Endodermal cell (in vitro differentiated cells): ENCODE measurements around the gene AIP. TPM values are rescaled to one million over a fixed set of nuclear protein-coding genes. Genes with fewer than 3 reads are reported as not detected.

Experiments
- DNase-seq: peaks from one replicate; pipeline ENCODE4 v3.0.0-alpha.2; 2017
- H3K27ac ChIP-seq: 2 replicates; pipeline ENCODE4 v1.5.1; 2013; ENCODE audit warnings: mild to moderate bottlenecking, low read depth, low read length, moderate library complexity
- H3K27me3 ChIP-seq: 2 replicates; pipeline ENCODE4 v1.6.1; 2013; ENCODE audit warnings: mild to moderate bottlenecking, low read length, moderate library complexity; ENCODE audit not compliant: insufficient read depth, control insufficient read depth, poor library complexity, severe bottlenecking
- H3K36me3 ChIP-seq: 2 replicates; pipeline ENCODE4 v1.7.0; 2013; ENCODE audit warnings: mild to moderate bottlenecking, low read length, moderate library complexity; ENCODE audit not compliant: control insufficient read depth, insufficient read depth
- H3K4me1 ChIP-seq: one replicate; pipeline ENCODE4 v1.7.0; 2013; ENCODE audit warnings: low read length; ENCODE audit not compliant: control insufficient read depth, insufficient read depth
- H3K4me3 ChIP-seq: 2 replicates; pipeline ENCODE4 v1.5.1; 2013; ENCODE audit warnings: mild to moderate bottlenecking, low read length, moderate library complexity
- H3K9ac ChIP-seq: 2 replicates; pipeline ENCODE4 v1.6.1; 2013; ENCODE audit warnings: mild to moderate bottlenecking, low read length, moderate library complexity; ENCODE audit not compliant: poor library complexity, severe bottlenecking; ENCODE audit errors: extremely low read depth
- H3K9me3 ChIP-seq: 2 replicates; pipeline ENCODE4 v1.6.1; 2013; ENCODE audit warnings: mild to moderate bottlenecking, low read length, moderate library complexity; ENCODE audit not compliant: control insufficient read depth
- H3K27ac Mint-ChIP-seq: 2 replicates; pipeline ENCODE4 v1.8.0; 2020; ENCODE audit warnings: mixed read lengths
- H3K27me3 Mint-ChIP-seq: 2 replicates; pipeline ENCODE4 v1.8.0; 2021; ENCODE audit warnings: mild to moderate bottlenecking, mixed read lengths; ENCODE audit not compliant: insufficient read depth
- H3K36me3 Mint-ChIP-seq: 2 replicates; pipeline ENCODE4 v1.8.0; 2020; ENCODE audit warnings: low read depth, mixed read lengths
- H3K4me1 Mint-ChIP-seq: 2 replicates; pipeline ENCODE4 v1.8.0; 2020; ENCODE audit warnings: mixed read lengths
- H3K4me3 Mint-ChIP-seq: 2 replicates; pipeline ENCODE4 v1.8.0; 2020; ENCODE audit warnings: mild to moderate bottlenecking, moderate library complexity, mixed read lengths
- H3K9me3 Mint-ChIP-seq: 2 replicates; pipeline ENCODE4 v1.8.0; 2020; ENCODE audit warnings: mild to moderate bottlenecking, mixed read lengths
- WGBS, 2 experiments: methylation state at CpG; one replicate each; pipeline versions ENCODE4 v1.1.5 to v1.1.7; 2013; ENCODE audit warnings: missing lambda C conversion rate in 2 of 2, mixed read lengths in 1 of 2; ENCODE audit not compliant: insufficient coverage in 1 of 2, insufficient read length in 1 of 2; 5-methylcytosine and 5-hydroxymethylcytosine counted together
- total RNA-seq, 2 donors: library from RNA; stranded (reverse); fragmentation: NEBNext Ultra II Directional in 1 of 2; extraction: Animal tissue kit (Norgen Biotek cat#: 25700) in 1 of 2; gene quantifications; 2 replicates in 1 of 2; 3 replicates in 1 of 2; pipeline ENCODE4 v1.2.1, GENCODE V29; 2021
- TF ChIP-seq, protein P1 (sequence below): fragments of 200-600 bp; sonication (generic); conservative IDR thresholded peaks from 2 replicates; pipeline ENCODE4 v1.5.0; 2021; ENCODE audit warnings: antibody characterized with exemption, mild to moderate bottlenecking

AIP gene
- total RNA-seq, 2 donors from 2014 or later: 27.6 to 33.8 TPM

DNA sequence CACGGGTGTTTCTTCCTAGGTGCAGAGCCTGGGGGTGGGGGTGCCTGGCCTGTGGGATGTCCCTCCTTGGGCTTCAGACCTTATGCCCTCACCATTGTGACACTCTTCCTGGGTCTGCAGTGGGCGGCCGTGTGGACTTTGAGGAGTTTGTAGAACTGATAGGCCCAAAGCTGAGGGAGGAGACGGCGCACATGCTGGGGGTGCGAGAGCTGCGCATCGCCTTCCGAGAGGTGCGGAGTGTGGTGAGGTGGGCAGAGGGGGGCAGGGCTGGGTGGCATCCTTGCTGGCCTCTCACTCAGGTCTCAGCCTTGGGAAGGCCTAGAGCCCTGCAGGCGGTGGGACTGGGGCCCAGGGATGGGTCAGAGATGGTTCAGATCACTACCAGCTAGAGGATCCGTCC is 25.4 kb upstream of the AIP start:
- H3K4me3 Mint-ChIP-seq: no peak overlapping the region
- no peaks in the 10 kb centered on the region for H3K36me3 ChIP-seq
- DNase-seq: no peak
- 87 to 93% methylated on average over 9 to 12 of the region's 12 CpGs for WGBS, 2 experiments
- no peaks in the 10 kb centered on the region for H3K4me1 Mint-ChIP-seq
- H3K4me1 ChIP-seq: no peaks in the 10 kb centered on the region
- H3K27ac ChIP-seq: no peak overlapping the region
- peaks cover 8% of the 10 kb centered on the region for H3K27me3 Mint-ChIP-seq
- TF ChIP-seq, protein P1, sequence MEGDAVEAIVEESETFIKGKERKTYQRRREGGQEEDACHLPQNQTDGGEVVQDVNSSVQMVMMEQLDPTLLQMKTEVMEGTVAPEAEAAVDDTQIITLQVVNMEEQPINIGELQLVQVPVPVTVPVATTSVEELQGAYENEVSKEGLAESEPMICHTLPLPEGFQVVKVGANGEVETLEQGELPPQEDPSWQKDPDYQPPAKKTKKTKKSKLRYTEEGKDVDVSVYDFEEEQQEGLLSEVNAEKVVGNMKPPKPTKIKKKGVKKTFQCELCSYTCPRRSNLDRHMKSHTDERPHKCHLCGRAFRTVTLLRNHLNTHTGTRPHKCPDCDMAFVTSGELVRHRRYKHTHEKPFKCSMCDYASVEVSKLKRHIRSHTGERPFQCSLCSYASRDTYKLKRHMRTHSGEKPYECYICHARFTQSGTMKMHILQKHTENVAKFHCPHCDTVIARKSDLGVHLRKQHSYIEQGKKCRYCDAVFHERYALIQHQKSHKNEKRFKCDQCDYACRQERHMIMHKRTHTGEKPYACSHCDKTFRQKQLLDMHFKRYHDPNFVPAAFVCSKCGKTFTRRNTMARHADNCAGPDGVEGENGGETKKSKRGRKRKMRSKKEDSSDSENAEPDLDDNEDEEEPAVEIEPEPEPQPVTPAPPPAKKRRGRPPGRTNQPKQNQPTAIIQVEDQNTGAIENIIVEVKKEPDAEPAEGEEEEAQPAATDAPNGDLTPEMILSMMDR: no peak
- H3K9me3 ChIP-seq: no peaks in the 10 kb centered on the region
- no peaks in the 10 kb centered on the region for H3K36me3 Mint-ChIP-seq
- no peaks in the 10 kb centered on the region for H3K9me3 Mint-ChIP-seq
- no peak overlapping the region for H3K27ac Mint-ChIP-seq
- no peak overlapping the region for H3K9ac ChIP-seq
- H3K4me3 ChIP-seq: no peak overlapping the region
- H3K27me3 ChIP-seq: no peaks in the 10 kb centered on the region

DNA sequence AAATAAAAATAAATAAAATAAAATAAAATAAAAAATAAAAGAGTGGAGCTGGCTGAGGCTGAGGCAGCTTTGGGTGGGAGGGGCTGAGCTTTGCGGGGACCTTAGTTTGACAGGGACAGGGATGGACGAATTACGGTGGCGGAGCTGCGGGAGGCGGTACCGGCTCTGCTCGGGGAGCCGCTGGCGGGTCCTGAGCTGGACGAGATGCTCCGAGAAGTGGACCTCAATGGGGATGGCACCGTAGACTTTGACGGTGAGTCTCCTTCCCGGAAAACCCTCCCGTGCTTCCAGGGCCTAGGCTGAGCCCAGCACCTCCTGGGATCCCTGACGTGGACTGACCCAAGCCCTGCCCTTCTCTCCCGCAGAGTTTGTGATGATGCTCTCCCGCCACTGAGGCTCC is 24.6 kb upstream of the AIP start:
- H3K36me3 Mint-ChIP-seq: no peaks in the 10 kb centered on the region
- H3K4me1 ChIP-seq: no peaks in the 10 kb centered on the region
- no peak overlapping the region for H3K9ac ChIP-seq
- peaks cover 8% of the 10 kb centered on the region for H3K27me3 Mint-ChIP-seq
- H3K36me3 ChIP-seq: no peaks in the 10 kb centered on the region
- H3K27ac ChIP-seq: no peak overlapping the region
- no peaks in the 10 kb centered on the region for H3K9me3 Mint-ChIP-seq
- H3K4me3 ChIP-seq: no peak overlapping the region
- WGBS, 2 experiments: 94 to 96% methylated on average over 15 to 19 of the region's 19 CpGs
- no peaks in the 10 kb centered on the region for H3K9me3 ChIP-seq
- H3K4me1 Mint-ChIP-seq: no peaks in the 10 kb centered on the region
- no peak overlapping the region for H3K4me3 Mint-ChIP-seq
- TF ChIP-seq, protein P1: no peak
- no peak overlapping the region for H3K27ac Mint-ChIP-seq
- no peaks in the 10 kb centered on the region for H3K27me3 ChIP-seq
- DNase-seq: no peak

DNA sequence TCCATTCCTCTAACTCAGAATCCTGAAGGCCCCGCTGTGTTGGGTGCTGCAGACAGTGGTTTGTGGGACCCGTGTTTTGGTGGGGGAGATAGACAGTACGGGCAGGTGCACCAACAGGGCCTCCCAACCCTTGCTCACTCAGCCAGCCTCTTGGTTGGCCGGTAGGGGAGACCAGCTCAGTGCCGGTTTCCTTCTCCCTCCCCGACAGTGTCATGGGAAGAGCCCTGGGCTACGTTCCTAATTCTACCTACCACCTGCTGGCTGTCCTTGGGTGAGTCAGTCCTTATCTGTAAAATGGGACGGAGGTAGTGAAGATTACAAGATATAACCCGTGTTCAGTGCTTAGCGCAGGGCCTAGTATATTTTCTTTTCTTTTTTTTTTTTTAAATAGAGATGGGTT is 19.6 kb upstream of the AIP start:
- H3K4me1 ChIP-seq: no peaks in the 10 kb centered on the region
- Mint-ChIP-seq H3K4me1 (peaks cover 6% of the 10 kb centered on the region), H3K36me3 (peaks cover 4% of the 10 kb centered on the region), H3K9me3 (no peaks in the 10 kb centered on the region), H3K4me3 (no peak overlapping the region), H3K27me3 (peaks cover 5% of the 10 kb centered on the region), H3K27ac (no peak overlapping the region)
- no peaks in the 10 kb centered on the region for H3K36me3 ChIP-seq
- WGBS, 2 experiments: 85 to 98% methylated on average over 7 to 10 of the region's 10 CpGs
- H3K9ac ChIP-seq: no peak overlapping the region
- H3K4me3 ChIP-seq: no peak overlapping the region
- no peaks in the 10 kb centered on the region for H3K9me3 ChIP-seq
- DNase-seq: no peak
- no peaks in the 10 kb centered on the region for H3K27me3 ChIP-seq
- no peak overlapping the region for H3K27ac ChIP-seq
- TF ChIP-seq, protein P1: no peak
